H1 (cell line): ENCODE measurements around the gene ASTN2.

ENCODE experiments used
- CEBPB ChIP-seq: IDR thresholded peaks from 2 replicates; pipeline ENCODE4 v1.6.1; 2012; ENCODE audit warnings: low read depth, low read length
- RAD21 ChIP-seq, 2 experiments: IDR thresholded peaks in 1 of 2; conservative IDR thresholded peaks in 1 of 2; 2 replicates each; pipeline ENCODE4 v1.6.1; 2011; ENCODE audit warnings: low read depth in 2 of 2, low read length in 2 of 2, improper control_type of control experiment in 1 of 2, inconsistent platforms in 1 of 2, mild to moderate bottlenecking in 1 of 2, moderate library complexity in 1 of 2
- TF ChIP-seq, protein P1 (sequence below), 3 experiments: IDR thresholded peaks; 1 replicate in 2 of 3; 2 replicates in 1 of 3; pipeline versions ENCODE4 v1.5.1 to v1.6.1; 2011; ENCODE audit warnings: low read length in 3 of 3, mild to moderate bottlenecking in 3 of 3, inconsistent platforms in 2 of 3, low read depth in 1 of 3, moderate library complexity in 1 of 3; ENCODE audit not compliant: insufficient read depth in 1 of 3; ENCODE audit errors: control extremely low read depth in 1 of 3
- TF ChIP-seq, protein P2 (sequence below): IDR thresholded peaks from 2 replicates; pipeline ENCODE4 v1.6.1; 2011; ENCODE audit warnings: low read depth, mild to moderate bottlenecking, low read length; ENCODE audit not compliant: insufficient read depth
- TF ChIP-seq, protein P3 (sequence below): IDR thresholded peaks from 2 replicates; pipeline ENCODE4 v1.6.1; 2012; ENCODE audit warnings: low read length, inconsistent platforms

DNA sequence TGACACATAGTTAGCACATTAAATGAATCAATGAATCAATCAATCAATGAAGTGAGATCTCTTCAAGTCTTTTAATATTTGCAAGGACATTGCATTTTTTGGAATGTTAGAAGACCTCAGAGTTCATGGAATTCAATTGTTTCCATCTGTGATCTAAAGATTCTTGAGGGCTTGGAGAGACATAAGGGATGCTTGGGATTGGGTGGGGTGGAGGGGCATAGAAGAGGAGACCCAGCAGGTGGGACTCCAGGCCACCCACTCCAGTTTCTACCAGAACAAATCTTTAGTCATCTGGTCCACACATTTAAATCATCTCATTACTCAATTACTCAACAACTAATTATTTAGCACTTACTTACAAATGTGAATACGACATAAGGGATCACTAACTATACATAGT is 978.7 kb downstream of the ASTN2 start:
- TF ChIP-seq, protein P1, sequence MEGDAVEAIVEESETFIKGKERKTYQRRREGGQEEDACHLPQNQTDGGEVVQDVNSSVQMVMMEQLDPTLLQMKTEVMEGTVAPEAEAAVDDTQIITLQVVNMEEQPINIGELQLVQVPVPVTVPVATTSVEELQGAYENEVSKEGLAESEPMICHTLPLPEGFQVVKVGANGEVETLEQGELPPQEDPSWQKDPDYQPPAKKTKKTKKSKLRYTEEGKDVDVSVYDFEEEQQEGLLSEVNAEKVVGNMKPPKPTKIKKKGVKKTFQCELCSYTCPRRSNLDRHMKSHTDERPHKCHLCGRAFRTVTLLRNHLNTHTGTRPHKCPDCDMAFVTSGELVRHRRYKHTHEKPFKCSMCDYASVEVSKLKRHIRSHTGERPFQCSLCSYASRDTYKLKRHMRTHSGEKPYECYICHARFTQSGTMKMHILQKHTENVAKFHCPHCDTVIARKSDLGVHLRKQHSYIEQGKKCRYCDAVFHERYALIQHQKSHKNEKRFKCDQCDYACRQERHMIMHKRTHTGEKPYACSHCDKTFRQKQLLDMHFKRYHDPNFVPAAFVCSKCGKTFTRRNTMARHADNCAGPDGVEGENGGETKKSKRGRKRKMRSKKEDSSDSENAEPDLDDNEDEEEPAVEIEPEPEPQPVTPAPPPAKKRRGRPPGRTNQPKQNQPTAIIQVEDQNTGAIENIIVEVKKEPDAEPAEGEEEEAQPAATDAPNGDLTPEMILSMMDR (IDR thresholded peaks at IDR 0.05; ENCODE audit: control extremely low read depth in 1 of 3, insufficient read depth in 1 of 3, low read depth in 1 of 3, low read length in 3 of 3), result no peak
- TF ChIP-seq RAD21 (IDR thresholded peaks at IDR 0.05 in 1 of 2, conservative IDR thresholded peaks at IDR 0.05 in 1 of 2; ENCODE audit: low read depth in 2 of 2, low read length in 2 of 2) (no peak), CEBPB (no peak)
- TF ChIP-seq, protein P2, sequence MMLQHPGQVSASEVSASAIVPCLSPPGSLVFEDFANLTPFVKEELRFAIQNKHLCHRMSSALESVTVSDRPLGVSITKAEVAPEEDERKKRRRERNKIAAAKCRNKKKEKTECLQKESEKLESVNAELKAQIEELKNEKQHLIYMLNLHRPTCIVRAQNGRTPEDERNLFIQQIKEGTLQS, result no peak
- TF ChIP-seq, protein P3, sequence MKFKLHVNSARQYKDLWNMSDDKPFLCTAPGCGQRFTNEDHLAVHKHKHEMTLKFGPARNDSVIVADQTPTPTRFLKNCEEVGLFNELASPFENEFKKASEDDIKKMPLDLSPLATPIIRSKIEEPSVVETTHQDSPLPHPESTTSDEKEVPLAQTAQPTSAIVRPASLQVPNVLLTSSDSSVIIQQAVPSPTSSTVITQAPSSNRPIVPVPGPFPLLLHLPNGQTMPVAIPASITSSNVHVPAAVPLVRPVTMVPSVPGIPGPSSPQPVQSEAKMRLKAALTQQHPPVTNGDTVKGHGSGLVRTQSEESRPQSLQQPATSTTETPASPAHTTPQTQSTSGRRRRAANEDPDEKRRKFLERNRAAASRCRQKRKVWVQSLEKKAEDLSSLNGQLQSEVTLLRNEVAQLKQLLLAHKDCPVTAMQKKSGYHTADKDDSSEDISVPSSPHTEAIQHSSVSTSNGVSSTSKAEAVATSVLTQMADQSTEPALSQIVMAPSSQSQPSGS, result no peak
